ENCODE data around the gene ARRDC4. TPM values are rescaled to one million over a fixed set of nuclear protein-coding genes. Genes with fewer than 3 reads are reported as not detected.

Gene ARRDC4
- total RNA-seq, 1 experiment from 2014 or later, result 8.7 TPM

DNA sequence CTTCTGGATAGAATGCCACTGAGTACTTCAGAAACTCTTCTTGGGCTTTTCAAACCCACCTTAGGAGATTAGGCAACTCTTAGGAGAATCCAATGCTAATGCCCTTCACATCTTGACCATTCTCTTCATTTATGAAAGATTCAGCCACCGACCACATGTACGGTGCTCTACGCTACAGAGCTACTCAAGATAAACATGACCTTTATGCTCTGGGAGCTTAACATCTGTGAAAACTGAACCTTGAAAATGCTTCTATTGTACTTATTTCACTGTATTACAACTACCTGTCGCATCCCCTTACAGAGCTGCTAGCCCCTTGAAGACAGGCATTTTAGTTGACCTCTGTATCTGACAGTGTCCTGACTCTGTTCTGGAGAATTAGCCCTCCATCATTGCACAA, 19.5 kb upstream of the ARRDC4 start:
- Mint-ChIP-seq H3K36me3 (ENCODE audit: insufficient read depth in 1 of 3, low read depth in 3 of 3) (no peaks in the 10 kb centered on the region), H3K4me3 (no peak overlapping the region), H3K9me3 (no peaks in the 10 kb centered on the region), H3K27me3 (ENCODE audit: low read depth) (peaks cover 4% of the 10 kb centered on the region; the same call in 1 of the 2 replicates), H3K4me1 (no peaks in the 10 kb centered on the region), H3K27ac (no peak overlapping the region)
- no peak overlapping the region for H3K27ac ChIP-seq (ENCODE audit: insufficient read length, low read depth, low read length)
- H2BK120ac ChIP-seq (ENCODE audit: low read depth, low read length, poor library complexity, severe bottlenecking), result no peak overlapping the region
- no peak overlapping the region for H3K56ac ChIP-seq (ENCODE audit: insufficient read length, low read depth, low read length)
- no peaks in the 10 kb centered on the region for H3K79me2 ChIP-seq (ENCODE audit: insufficient read depth, low read length)
- TF ChIP-seq, protein P1, sequence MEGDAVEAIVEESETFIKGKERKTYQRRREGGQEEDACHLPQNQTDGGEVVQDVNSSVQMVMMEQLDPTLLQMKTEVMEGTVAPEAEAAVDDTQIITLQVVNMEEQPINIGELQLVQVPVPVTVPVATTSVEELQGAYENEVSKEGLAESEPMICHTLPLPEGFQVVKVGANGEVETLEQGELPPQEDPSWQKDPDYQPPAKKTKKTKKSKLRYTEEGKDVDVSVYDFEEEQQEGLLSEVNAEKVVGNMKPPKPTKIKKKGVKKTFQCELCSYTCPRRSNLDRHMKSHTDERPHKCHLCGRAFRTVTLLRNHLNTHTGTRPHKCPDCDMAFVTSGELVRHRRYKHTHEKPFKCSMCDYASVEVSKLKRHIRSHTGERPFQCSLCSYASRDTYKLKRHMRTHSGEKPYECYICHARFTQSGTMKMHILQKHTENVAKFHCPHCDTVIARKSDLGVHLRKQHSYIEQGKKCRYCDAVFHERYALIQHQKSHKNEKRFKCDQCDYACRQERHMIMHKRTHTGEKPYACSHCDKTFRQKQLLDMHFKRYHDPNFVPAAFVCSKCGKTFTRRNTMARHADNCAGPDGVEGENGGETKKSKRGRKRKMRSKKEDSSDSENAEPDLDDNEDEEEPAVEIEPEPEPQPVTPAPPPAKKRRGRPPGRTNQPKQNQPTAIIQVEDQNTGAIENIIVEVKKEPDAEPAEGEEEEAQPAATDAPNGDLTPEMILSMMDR (conservative IDR thresholded peaks at IDR 0.05), result no peak
- no peaks in the 10 kb centered on the region for H3K23me2 ChIP-seq (ENCODE audit: insufficient read length, low read depth, low read length, poor library complexity, severe bottlenecking)
- no CpG with 5 or more reads among the region's 4 CpGs for WGBS (ENCODE audit: extremely low coverage, insufficient read length, low lambda C conversion rate)
- H3K4ac ChIP-seq (ENCODE audit: low read depth, low read length), result no peak overlapping the region
- H2BK20ac ChIP-seq (ENCODE audit: low read depth, low read length, poor library complexity, severe bottlenecking), result no peak overlapping the region
- H4K91ac ChIP-seq (ENCODE audit: insufficient read length, low read depth, low read length), result no peak overlapping the region
- H3T11ph ChIP-seq (ENCODE audit: low read length), result no peak overlapping the region
- H2AK5ac ChIP-seq (ENCODE audit: insufficient read length, low read length), result no peak overlapping the region
- no peak overlapping the region for H2AFZ ChIP-seq (ENCODE audit: low read length)
- no peak for DNase-seq
- no peaks in the 10 kb centered on the region for H3K79me1 ChIP-seq (ENCODE audit: insufficient read depth, low read depth, low read length, poor library complexity, severe bottlenecking)
- no peaks in the 10 kb centered on the region for H3K27me3 ChIP-seq (ENCODE audit: insufficient read depth, low read length)
- H4K20me1 ChIP-seq (ENCODE audit: control insufficient read depth, insufficient read depth, insufficient read length), result no peaks in the 10 kb centered on the region
- H4K8ac ChIP-seq (replicated peaks; ENCODE audit: insufficient read length, low read depth, low read length), result no peak overlapping the region
- no peak overlapping the region for H2BK15ac ChIP-seq (ENCODE audit: low read depth, low read length)
- no peak overlapping the region for H3K4me2 ChIP-seq (ENCODE audit: insufficient read depth, insufficient read length, low read length)
- H3K9ac ChIP-seq (ENCODE audit: extremely low read depth, insufficient read length, low read length), result no peak overlapping the region
- H3K23ac ChIP-seq (ENCODE audit: insufficient read length, low read depth, low read length), result no peak overlapping the region
- no peak overlapping the region for H3K14ac ChIP-seq (ENCODE audit: insufficient read depth, low read length)
- no peaks in the 10 kb centered on the region for H3K9me3 ChIP-seq (ENCODE audit: control insufficient read depth, low read depth, low read length)
- H4K5ac ChIP-seq (ENCODE audit: insufficient read length, low read depth, low read length), result no peak overlapping the region
- H2BK5ac ChIP-seq (ENCODE audit: insufficient read length, low read length), result no peak overlapping the region
- no peak overlapping the region for H2BK12ac ChIP-seq (ENCODE audit: insufficient read length, low read depth, low read length)
- H3K4me1 ChIP-seq (ENCODE audit: insufficient read depth, low read length), result no peaks in the 10 kb centered on the region
- no peak overlapping the region for H3K18ac ChIP-seq (ENCODE audit: insufficient read length, low read depth, low read length)
